ENCODE data around the gene MMP26. TPM values are rescaled to one million over a fixed set of nuclear protein-coding genes. Genes with fewer than 3 reads are reported as not detected.

Gene MMP26
- total RNA-seq, 1 experiment from 2014 or later: not detected

Other genes starting within 250 kb of the MMP26 start
- gene OR52K1, start 222.1 kb upstream of the MMP26 start, total RNA-seq (2014; rRNA removed; shearing (Covaris generic)): not detected in 2 replicates
- gene OR52M1, start 159.6 kb upstream of the MMP26 start, total RNA-seq (2014; rRNA removed; shearing (Covaris generic)): not detected in 2 replicates
- not detected in 2 replicates for gene OR52I2, start 123.0 kb upstream of the MMP26 start, total RNA-seq (2014; rRNA removed; shearing (Covaris generic))
- not detected in 2 replicates for gene OR52I1, start 110.7 kb upstream of the MMP26 start, total RNA-seq (2014; rRNA removed; shearing (Covaris generic))
- 20.7 and 42.9 TPM in 2 replicates for gene TRIM68, start 96.6 kb upstream of the MMP26 start, total RNA-seq (2014; rRNA removed; shearing (Covaris generic))
- not detected in 2 replicates for gene OR51D1, start 67.3 kb upstream of the MMP26 start, total RNA-seq (2014; rRNA removed; shearing (Covaris generic))
- 0.11 and 0.13 TPM in 2 replicates for gene OR51E1, start 60.8 kb upstream of the MMP26 start, total RNA-seq (2014; rRNA removed; shearing (Covaris generic))
- gene OR51E2, start 6.9 kb upstream of the MMP26 start, total RNA-seq (2014; rRNA removed; shearing (Covaris generic)): 0.09 and 0.21 TPM in 2 replicates
- not detected in 2 replicates for gene OR51F1, start 65.2 kb downstream of the MMP26 start, total RNA-seq (2014; rRNA removed; shearing (Covaris generic))
- not detected in 2 replicates for gene OR52R1, start 99.6 kb downstream of the MMP26 start, total RNA-seq (2014; rRNA removed; shearing (Covaris generic))
- not detected in 2 replicates for gene OR51F2, start 116.5 kb downstream of the MMP26 start, total RNA-seq (2014; rRNA removed; shearing (Covaris generic))
- not detected in 2 replicates for gene OR51S1, start 144.4 kb downstream of the MMP26 start, total RNA-seq (2014; rRNA removed; shearing (Covaris generic))
- gene OR51T1, start 177.1 kb downstream of the MMP26 start, total RNA-seq (2014; rRNA removed; shearing (Covaris generic)): not detected in 2 replicates
- not detected in 2 replicates for gene OR51A7, start 199.0 kb downstream of the MMP26 start, total RNA-seq (2014; rRNA removed; shearing (Covaris generic))
- not detected in 2 replicates for gene OR51G2, start 214.6 kb downstream of the MMP26 start, total RNA-seq (2014; rRNA removed; shearing (Covaris generic))
- gene OR51G1, start 219.6 kb downstream of the MMP26 start, total RNA-seq (2014; rRNA removed; shearing (Covaris generic)): not detected in 2 replicates
- gene OR51A4, start 242.8 kb downstream of the MMP26 start, total RNA-seq (2014; rRNA removed; shearing (Covaris generic)): not detected in 2 replicates